Measurements from ENCODE around the gene PAQR3.
"Not testable (repeated sequence)": the region's sequence is repeated elsewhere in the genome, so short reads cannot be mapped to it uniquely, and the experiment has no call there.

Gene PAQR3

GRCh38 chr4:78937837-78938236, 1.4 kb downstream of the PAQR3 start:
- H3K36me3 ChIP-seq: peaks cover 0 to 30% (median 7%) of the 10 kb centered on the region in 11 experiments; a peak in 9 of 22 replicates
- peak overlapping the region; percentile 84 to 99 (median 94) for H3K4me2 ChIP-seq
- no peaks in the 10 kb centered on the region for H3K9me3 ChIP-seq (replicated peaks in 1 of 11)
- H3K27ac ChIP-seq: no peak overlapping the region
- H3K27me3 ChIP-seq: no peaks in the 10 kb centered on the region
- peaks cover 0 to 17% (median 0%) of the 10 kb centered on the region in 11 experiments; a peak in 3 of 22 replicates for H4K20me1 ChIP-seq
- H3K4me3 ChIP-seq: peak overlapping the region in 9 of 10 experiments; percentile 76 to 99 (median 93); a peak in 13 of 20 replicates
- no peak overlapping the region for H3K9ac ChIP-seq
- H3K4me1 ChIP-seq: peaks cover 21 to 34% (median 22%) of the 10 kb centered on the region in 10 experiments
- no peak for TF ChIP-seq Cebpa-rat (IDR thresholded peaks at IDR 0.05)

- H3K4me3 ChIP-seq: no peak overlapping the region
- H3K9ac ChIP-seq: no peak overlapping the region
- no peak for TF ChIP-seq Cebpa-rat (IDR thresholded peaks at IDR 0.05)
- H3K9me3 ChIP-seq (replicated peaks in 1 of 11): no peaks in the 10 kb centered on the region
- peaks cover 21 to 26% (median 22%) of the 10 kb centered on the region in 10 experiments for H3K4me1 ChIP-seq
- H3K36me3 ChIP-seq: peaks cover 0 to 38% (median 12%) of the 10 kb centered on the region in 11 experiments; a peak in 12 of 22 replicates
- H3K4me2 ChIP-seq: peak overlapping the region in 7 of 11 experiments; percentile 7 to 98 (median 91); a peak in 10 of 22 replicates
- H3K27me3 ChIP-seq: no peaks in the 10 kb centered on the region
- no peak overlapping the region for H3K27ac ChIP-seq
- H4K20me1 ChIP-seq: peaks cover 0 to 17% (median 0%) of the 10 kb centered on the region in 11 experiments; a peak in 3 of 22 replicates
Observed at GRCh38 chr4:78936989-78937388, 2.2 kb downstream of the PAQR3 start.

- no peak overlapping the region for H3K4me3 ChIP-seq
- H3K4me1 ChIP-seq: peaks cover 0 to 7% (median 0%) of the 10 kb centered on the region in 10 experiments; a peak in 2 of 20 replicates
- H3K27me3 ChIP-seq: no peaks in the 10 kb centered on the region
- no peak overlapping the region for H3K27ac ChIP-seq
- peaks cover 0 to 3% (median 0%) of the 10 kb centered on the region in 11 experiments; a peak in 2 of 22 replicates for H4K20me1 ChIP-seq
- peaks cover 40 to 92% (median 62%) of the 10 kb centered on the region in 11 experiments; a peak in 21 of 22 replicates for H3K36me3 ChIP-seq
- H3K9me3 ChIP-seq (replicated peaks in 1 of 11): no peaks in the 10 kb centered on the region
- no peak overlapping the region for H3K4me2 ChIP-seq
- no peak for TF ChIP-seq Cebpa-rat (IDR thresholded peaks at IDR 0.05)
- no peak overlapping the region for H3K9ac ChIP-seq
Observed at GRCh38 chr4:78930016-78930629, 9.1 kb downstream of the PAQR3 start.

GRCh38 chr4:78928835-78929234, 10.4 kb downstream of the PAQR3 start:
- Histone ChIP-seq H3K36me3 (peaks cover 38 to 94% (median 75%) of the 10 kb centered on the region in 11 experiments; a peak in 21 of 22 replicates), H3K9me3 (replicated peaks in 1 of 11) (no peaks in the 10 kb centered on the region), H3K4me2 (no peak overlapping the region), H3K9ac (no peak overlapping the region), H3K4me3 (no peak overlapping the region), H4K20me1 (no peaks in the 10 kb centered on the region), H3K4me1 (peaks cover 0 to 7% (median 0%) of the 10 kb centered on the region in 10 experiments; a peak in 2 of 20 replicates), H3K27ac (no peak overlapping the region), H3K27me3 (no peaks in the 10 kb centered on the region)
- TF ChIP-seq Cebpa-rat (IDR thresholded peaks at IDR 0.05): no peak

GRCh38 chr4:78926826-78927225, 12.4 kb downstream of the PAQR3 start:
- Histone ChIP-seq H3K9ac (no peak overlapping the region), H3K36me3 (peaks cover 34 to 98% (median 82%) of the 10 kb centered on the region in 11 experiments; a peak in 21 of 22 replicates), H3K9me3 (replicated peaks in 1 of 11) (no peaks in the 10 kb centered on the region), H3K27ac (no peak overlapping the region), H3K4me3 (no peak overlapping the region), H3K4me2 (no peak overlapping the region), H3K4me1 (peaks cover 0 to 7% (median 0%) of the 10 kb centered on the region in 10 experiments; a peak in 2 of 20 replicates), H3K27me3 (no peaks in the 10 kb centered on the region), H4K20me1 (no peaks in the 10 kb centered on the region)
- no peak for TF ChIP-seq Cebpa-rat (IDR thresholded peaks at IDR 0.05)

- H3K4me2 ChIP-seq: no peak overlapping the region
- H3K9me3 ChIP-seq (replicated peaks in 1 of 11): no peaks in the 10 kb centered on the region
- H3K4me3 ChIP-seq: no peak overlapping the region
- peaks cover 0 to 8% (median 0%) of the 10 kb centered on the region in 11 experiments; a peak in 2 of 22 replicates for H4K20me1 ChIP-seq
- no peaks in the 10 kb centered on the region for H3K27me3 ChIP-seq
- H3K27ac ChIP-seq: no peak overlapping the region
- no peak overlapping the region for H3K9ac ChIP-seq
- no peak for TF ChIP-seq Cebpa-rat (IDR thresholded peaks at IDR 0.05)
- peaks cover 0 to 7% (median 0%) of the 10 kb centered on the region in 10 experiments; a peak in 2 of 20 replicates for H3K4me1 ChIP-seq
- peaks cover 15 to 95% (median 63%) of the 10 kb centered on the region in 11 experiments; a peak in 20 of 22 replicates for H3K36me3 ChIP-seq
Observed at GRCh38 chr4:78923464-78924312, 15.6 kb downstream of the PAQR3 start.

GRCh38 chr4:78922207-78922606, 17.0 kb downstream of the PAQR3 start:
- Histone ChIP-seq H3K4me2 (no peak overlapping the region), H3K9me3 (replicated peaks in 1 of 11) (no peaks in the 10 kb centered on the region), H4K20me1 (peaks cover 0 to 20% (median 0%) of the 10 kb centered on the region in 11 experiments; a peak in 5 of 22 replicates), H3K4me1 (peaks cover 0 to 4% (median 0%) of the 10 kb centered on the region in 10 experiments; a peak in 2 of 20 replicates), H3K36me3 (peaks cover 11 to 80% (median 57%) of the 10 kb centered on the region in 11 experiments; a peak in 19 of 22 replicates), H3K27ac (no peak overlapping the region), H3K27me3 (no peaks in the 10 kb centered on the region), H3K4me3 (no peak overlapping the region), H3K9ac (no peak overlapping the region)
- no peak for TF ChIP-seq Cebpa-rat (IDR thresholded peaks at IDR 0.05)

- no peak overlapping the region for H3K4me2 ChIP-seq
- H3K4me1 ChIP-seq: no peaks in the 10 kb centered on the region
- H3K9ac ChIP-seq: no peak overlapping the region
- H4K20me1 ChIP-seq: peaks cover 0 to 100% (median 27%) of the 10 kb centered on the region in 11 experiments; a peak in 14 of 22 replicates
- H3K4me3 ChIP-seq: no peak overlapping the region
- no peak for TF ChIP-seq Cebpa-rat (IDR thresholded peaks at IDR 0.05)
- no peaks in the 10 kb centered on the region for H3K27me3 ChIP-seq
- H3K27ac ChIP-seq: no peak overlapping the region
- no peaks in the 10 kb centered on the region for H3K9me3 ChIP-seq (replicated peaks in 1 of 11)
- H3K36me3 ChIP-seq: peaks cover 45 to 100% (median 74%) of the 10 kb centered on the region in 11 experiments
Observed at GRCh38 chr4:78910612-78911011, 28.6 kb downstream of the PAQR3 start.

GRCh38 chr4:78908974-78909373, 30.3 kb downstream of the PAQR3 start:
- Histone ChIP-seq H4K20me1 (peaks cover 0 to 99% (median 20%) of the 10 kb centered on the region in 11 experiments; a peak in 14 of 22 replicates), H3K36me3 (peaks cover 34 to 97% (median 70%) of the 10 kb centered on the region in 11 experiments)
- not testable (repeated sequence) for H3K27me3 ChIP-seq; H3K9ac ChIP-seq; H3K27ac ChIP-seq; H3K4me2 ChIP-seq; H3K9me3 ChIP-seq (replicated peaks in 1 of 11); H3K4me1 ChIP-seq; H3K4me3 ChIP-seq

Measured in BLaER1 treated with 17β-estradiol and CSF1 and Interleukin-3, amounts not matched to agents 10 nM and 100 nM (cell line).